Inflammatory macrophage treated with lipopolysaccharide for 1 hour (primary cell): Measurements from ENCODE around the gene CIP2A.
A peak's percentile ranks its signal among the peaks of the same experiment; 100 is the strongest.
"Not testable (repeated sequence)": the region's sequence is repeated elsewhere in the genome, so short reads cannot be mapped to it uniquely, and the experiment has no call there.

Experiments used
- DNase-seq, 2 donors: peaks; one replicate each; pipeline ENCODE4 v3.0.0-alpha.2; 2020 to 2022

Gene CIP2A

GRCh38 chr3:108589081-108589997 lies at the start of gene CIP2A, which contains the start of gene DZIP3:
Gene CIP2A (minus strand): TSS chr3:108589438. CDS start chr3:108589375, 63 bp downstream.
Gene DZIP3 (plus strand): TSS chr3:108589722. CDS start chr3:108605407, 15,685 bp downstream.
- DNase-seq, result peak; percentile 86 to 89

- no peak for DNase-seq
Measured at GRCh38 chr3:108629974-108630373, 40.7 kb upstream of the CIP2A start.

GRCh38 chr3:108623504-108623903 lies 34.3 kb upstream of the CIP2A start:
- DNase-seq, result no peak

- DNase-seq, result no peak
Measured at GRCh38 chr3:108620250-108620649, 31.0 kb upstream of the CIP2A start.

- not testable (repeated sequence) for DNase-seq
Measured at GRCh38 chr3:108616090-108616489, 26.9 kb upstream of the CIP2A start.

GRCh38 chr3:108610651-108611050 lies 21.4 kb upstream of the CIP2A start:
- DNase-seq, result no peak

- DNase-seq, result no peak
Measured at GRCh38 chr3:108608750-108609149, 19.5 kb upstream of the CIP2A start.

GRCh38 chr3:108605491-108605890 lies 16.3 kb upstream of the CIP2A start:
- no peak for DNase-seq

GRCh38 chr3:108605028-108605427 lies 15.8 kb upstream of the CIP2A start:
- DNase-seq, result no peak

- DNase-seq, result no peak
Measured at GRCh38 chr3:108603691-108604090, 14.5 kb upstream of the CIP2A start.

- DNase-seq, result no peak
Measured at GRCh38 chr3:108602935-108603294, 13.7 kb upstream of the CIP2A start.

GRCh38 chr3:108602249-108602934 lies 13.2 kb upstream of the CIP2A start:
- DNase-seq, result no peak

GRCh38 chr3:108599677-108600409 lies 10.6 kb upstream of the CIP2A start:
- no peak for DNase-seq

GRCh38 chr3:108598375-108598774 lies 9.1 kb upstream of the CIP2A start:
- DNase-seq, result no peak

- DNase-seq, result no peak
Measured at GRCh38 chr3:108595321-108595720, 6.1 kb upstream of the CIP2A start.

- DNase-seq, result no peak
Measured at GRCh38 chr3:108590460-108590859, 1.2 kb upstream of the CIP2A start.

- DNase-seq, result no peak
Measured at GRCh38 chr3:108589998-108590323, 723 bp upstream of the CIP2A start.

GRCh38 chr3:108588601-108589000 lies 637 bp downstream of the CIP2A start:
- DNase-seq, result peak; percentile 53 to 66

GRCh38 chr3:108578064-108578463 lies 11.2 kb downstream of the CIP2A start:
- no peak for DNase-seq

GRCh38 chr3:108569336-108569735 lies 19.9 kb downstream of the CIP2A start:
- DNase-seq, result no peak

GRCh38 chr3:108566599-108566998 lies 22.6 kb downstream of the CIP2A start:
- no peak for DNase-seq

GRCh38 chr3:108565506-108565905 lies 23.7 kb downstream of the CIP2A start:
- DNase-seq, result no peak

- DNase-seq, result no peak
Measured at GRCh38 chr3:108564564-108564963, 24.7 kb downstream of the CIP2A start.

GRCh38 chr3:108562565-108562964 lies 26.7 kb downstream of the CIP2A start:
- no peak for DNase-seq
